ENCODE data around the gene SYNGAP1.

SYNGAP1 gene

GRCh38 chr6:33405386-33405940 is 14.4 kb upstream of the SYNGAP1 start:
- no peak for DNase-seq (ENCODE audit: low read depth, low spot score)
- H3K9me3 ChIP-seq (ENCODE audit: insufficient read depth, low read length) = no peaks in the 10 kb centered on the region
- no peak overlapping the region for H3K9ac ChIP-seq (ENCODE audit: insufficient read length, low read depth)
- peaks cover 66% of the 10 kb centered on the region for H3K36me3 ChIP-seq (ENCODE audit: insufficient read depth, insufficient read length, low read length)
- no peak overlapping the region for H3K4me3 ChIP-seq (ENCODE audit: insufficient read length, low read depth)
- H3K27me3 ChIP-seq (ENCODE audit: insufficient read depth, insufficient read length) = no peaks in the 10 kb centered on the region
- TF ChIP-seq YY1 (IDR thresholded peaks at IDR 0.05; ENCODE audit: insufficient read depth, insufficient read length) = no peak
- no peak for TF ChIP-seq SUZ12 (IDR thresholded peaks at IDR 0.05; ENCODE audit: extremely low read depth, insufficient read depth, insufficient read length)
- no peak for TF ChIP-seq ZNF274 (IDR thresholded peaks at IDR 0.05; ENCODE audit: low read depth, low read length)
- no peaks in the 10 kb centered on the region for H3K4me1 ChIP-seq (ENCODE audit: insufficient read depth, insufficient read length)

- H3K36me3 ChIP-seq (ENCODE audit: insufficient read depth, insufficient read length, low read length) = peaks cover 61% of the 10 kb centered on the region
- H3K4me3 ChIP-seq (ENCODE audit: insufficient read length, low read depth) = no peak overlapping the region
- H3K9me3 ChIP-seq (ENCODE audit: insufficient read depth, low read length) = no peaks in the 10 kb centered on the region
Observed at GRCh38 chr6:33406126-33406525, 13.7 kb upstream of the SYNGAP1 start.

DNA sequence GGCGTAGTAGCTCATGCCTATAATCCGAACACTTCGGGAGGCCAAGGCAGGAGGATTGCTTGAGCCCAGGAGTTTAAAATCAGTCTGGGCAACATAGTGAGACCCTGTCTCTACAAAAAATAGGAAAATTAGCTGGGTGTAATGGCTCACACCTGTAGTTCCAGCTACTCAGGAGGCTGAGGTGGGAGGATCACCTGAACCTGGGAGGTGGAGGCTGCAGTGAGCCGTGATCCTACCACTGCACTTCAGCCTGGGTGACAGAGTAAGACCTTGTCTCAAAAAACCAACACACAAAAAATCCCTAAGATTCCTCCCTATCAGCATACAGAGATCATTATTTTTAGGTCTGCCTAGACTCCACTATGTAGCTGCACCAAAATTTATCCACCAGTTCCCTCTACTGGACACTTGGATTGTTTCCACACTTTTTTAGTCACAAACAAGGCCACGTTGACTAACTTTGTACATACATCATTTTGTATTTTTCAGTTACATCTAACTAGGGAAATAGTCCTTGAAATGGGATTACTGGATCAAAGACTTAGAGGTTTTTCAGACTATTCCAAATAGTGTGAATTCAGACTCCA is 12.6 kb upstream of the SYNGAP1 start:
- peaks cover 60% of the 10 kb centered on the region for H3K36me3 ChIP-seq (ENCODE audit: insufficient read depth, insufficient read length, low read length)
- H3K4me1 ChIP-seq (ENCODE audit: insufficient read depth, insufficient read length) = no peaks in the 10 kb centered on the region
- DNase-seq (ENCODE audit: low read depth, low spot score) = no peak

More at GRCh38 chr6:33406126-33406525, 13.7 kb upstream of the SYNGAP1 start:
- Histone ChIP-seq H3K27me3 (ENCODE audit: insufficient read depth, insufficient read length) (no peaks in the 10 kb centered on the region), H3K9ac (ENCODE audit: insufficient read length, low read depth) (no peak overlapping the region), H3K4me1 (ENCODE audit: insufficient read depth, insufficient read length) (no peaks in the 10 kb centered on the region)
- TF ChIP-seq SUZ12 (IDR thresholded peaks at IDR 0.05; ENCODE audit: extremely low read depth, insufficient read depth, insufficient read length) = no peak
- TF ChIP-seq YY1 (IDR thresholded peaks at IDR 0.05; ENCODE audit: insufficient read depth, insufficient read length) = no peak
- no peak for TF ChIP-seq ZNF274 (IDR thresholded peaks at IDR 0.05; ENCODE audit: low read depth, low read length)
- no peak for DNase-seq (ENCODE audit: low read depth, low spot score)

GRCh38 chr6:33410050-33410710 is 9.7 kb upstream of the SYNGAP1 start:
- Histone ChIP-seq H3K4me1 (ENCODE audit: insufficient read depth, insufficient read length) (no peaks in the 10 kb centered on the region), H3K4me3 (ENCODE audit: insufficient read length, low read depth) (peak overlapping the region; percentile 37), H3K27me3 (ENCODE audit: insufficient read depth, insufficient read length) (no peaks in the 10 kb centered on the region), H3K9me3 (ENCODE audit: insufficient read depth, low read length) (no peaks in the 10 kb centered on the region), H3K36me3 (ENCODE audit: insufficient read depth, insufficient read length, low read length) (peaks cover 62% of the 10 kb centered on the region), H3K9ac (ENCODE audit: insufficient read length, low read depth) (peak overlapping the region; percentile 56)
- DNase-seq (ENCODE audit: low read depth, low spot score) = peak; percentile 90
- no peak for TF ChIP-seq ZNF274 (IDR thresholded peaks at IDR 0.05; ENCODE audit: low read depth, low read length)
- TF ChIP-seq SUZ12 (IDR thresholded peaks at IDR 0.05; ENCODE audit: extremely low read depth, insufficient read depth, insufficient read length) = no peak
- TF ChIP-seq YY1 (IDR thresholded peaks at IDR 0.05; ENCODE audit: insufficient read depth, insufficient read length) = no peak

More for the DNA sequence above, 12.6 kb upstream of the SYNGAP1 start:
- Histone ChIP-seq H3K9me3 (ENCODE audit: insufficient read depth, low read length) (no peaks in the 10 kb centered on the region), H3K27me3 (ENCODE audit: insufficient read depth, insufficient read length) (no peaks in the 10 kb centered on the region), H3K4me3 (ENCODE audit: insufficient read length, low read depth) (no peak overlapping the region), H3K9ac (ENCODE audit: insufficient read length, low read depth) (no peak overlapping the region)
- TF ChIP-seq YY1 (IDR thresholded peaks at IDR 0.05; ENCODE audit: insufficient read depth, insufficient read length) (no peak), SUZ12 (IDR thresholded peaks at IDR 0.05; ENCODE audit: extremely low read depth, insufficient read depth, insufficient read length) (no peak), ZNF274 (IDR thresholded peaks at IDR 0.05; ENCODE audit: low read depth, low read length) (no peak)

GRCh38 chr6:33410711-33411631 is 8.9 kb upstream of the SYNGAP1 start, which contains the start of gene PHF1:
Gene PHF1 (plus strand): TSS chr6:33411014. CDS start chr6:33412264, 1,250 bp downstream.
- H3K36me3 ChIP-seq (ENCODE audit: insufficient read depth, insufficient read length, low read length) = peaks cover 62% of the 10 kb centered on the region
- DNase-seq (ENCODE audit: low read depth, low spot score) = no peak
- H3K4me3 ChIP-seq (ENCODE audit: insufficient read length, low read depth) = peak within 1 kb of the TSS; percentile 58
- H3K9me3 ChIP-seq (ENCODE audit: insufficient read depth, low read length) = no peaks in the 10 kb centered on the region
- peaks cover 1% of the 10 kb centered on the region for H3K4me1 ChIP-seq (ENCODE audit: insufficient read depth, insufficient read length)
- no peaks in the 10 kb centered on the region for H3K27me3 ChIP-seq (ENCODE audit: insufficient read depth, insufficient read length)
- peak within 1 kb of the TSS; percentile 81 for H3K9ac ChIP-seq (ENCODE audit: insufficient read length, low read depth)
- no peak for TF ChIP-seq ZNF274 (IDR thresholded peaks at IDR 0.05; ENCODE audit: low read depth, low read length)
- no peak for TF ChIP-seq SUZ12 (IDR thresholded peaks at IDR 0.05; ENCODE audit: extremely low read depth, insufficient read depth, insufficient read length)
- TF ChIP-seq YY1 (IDR thresholded peaks at IDR 0.05; ENCODE audit: insufficient read depth, insufficient read length) = no peak

GRCh38 chr6:33411632-33412005 is 8.2 kb upstream of the SYNGAP1 start:
- Histone ChIP-seq H3K4me1 (ENCODE audit: insufficient read depth, insufficient read length) (peaks cover 2% of the 10 kb centered on the region), H3K9ac (ENCODE audit: insufficient read length, low read depth) (peak overlapping the region; percentile 81), H3K36me3 (ENCODE audit: insufficient read depth, insufficient read length, low read length) (peaks cover 62% of the 10 kb centered on the region), H3K9me3 (ENCODE audit: insufficient read depth, low read length) (no peaks in the 10 kb centered on the region), H3K27me3 (ENCODE audit: insufficient read depth, insufficient read length) (no peaks in the 10 kb centered on the region), H3K4me3 (ENCODE audit: insufficient read length, low read depth) (peak overlapping the region; percentile 58)
- no peak for DNase-seq (ENCODE audit: low read depth, low spot score)
- TF ChIP-seq YY1 (IDR thresholded peaks at IDR 0.05; ENCODE audit: insufficient read depth, insufficient read length) (no peak), SUZ12 (IDR thresholded peaks at IDR 0.05; ENCODE audit: extremely low read depth, insufficient read depth, insufficient read length) (no peak), ZNF274 (IDR thresholded peaks at IDR 0.05; ENCODE audit: low read depth, low read length) (no peak)

Measured in NT2/D1 (cell line).